Activated B cell treated with CpG ODN at 0.5 μM for 24 hours (primary cell): Measurements from ENCODE around the gene NIPBL. TPM values are rescaled to one million over a fixed set of nuclear protein-coding genes. Genes with fewer than 3 reads are reported as not detected.
"Not testable (repeated sequence)": the region's sequence is repeated elsewhere in the genome, so short reads cannot be mapped to it uniquely, and the experiment has no call there.

ENCODE experiments used
- ATAC-seq: fragments of 200-7000 bp; cut with Tn5 transposase; one replicate; pipeline ENCODE4 v1.10.0; 2021; ENCODE audit warnings: low read depth, mild to moderate bottlenecking, moderate library complexity
- CTCF ChIA-PET: fragments of 350-600 bp; sonication (Branson Sonifier 250); formaldehyde crosslinking; loops from one replicate; lab custom pipeline; 2021; ENCODE audit warnings: antibody characterized with exemption; lab: Charles Lee
- POLR2A ChIA-PET: fragments of 350-600 bp; sonication (Branson Sonifier 250); formaldehyde crosslinking; loops from one replicate; lab custom pipeline; 2021; ENCODE audit warnings: antibody characterized with exemption; lab: Charles Lee
- DNase-seq: peaks from one replicate; pipeline ENCODE4 v3.0.0; 2022
- H3K27ac Mint-ChIP-seq: one replicate; pipeline ENCODE4 v1.8.0; 2020; ENCODE audit warnings: mixed read lengths
- H3K27me3 Mint-ChIP-seq: one replicate; pipeline ENCODE4 v1.8.0; 2021; ENCODE audit warnings: mixed read lengths
- H3K36me3 Mint-ChIP-seq: one replicate; pipeline ENCODE4 v1.8.0; 2021; ENCODE audit warnings: low read depth, mixed read lengths
- H3K4me1 Mint-ChIP-seq: one replicate; pipeline ENCODE4 v1.8.0; 2021; ENCODE audit warnings: mixed read lengths
- H3K4me3 Mint-ChIP-seq: one replicate; pipeline ENCODE4 v1.8.0; 2020; ENCODE audit warnings: mild to moderate bottlenecking, mixed read lengths
- H3K9me3 Mint-ChIP-seq: one replicate; pipeline ENCODE4 v1.8.0; 2020; ENCODE audit warnings: mixed read lengths
- CTCF ChIP-seq: fragments of 200-600 bp; IDR thresholded peaks from one replicate; pipeline ENCODE4 v1.8.0; 2022; ENCODE audit warnings: antibody characterized with exemption, mild to moderate bottlenecking
- intact Hi-C: fragments of 100-400 bp; cut with micrococcal nuclease; formaldehyde crosslinking; loops from one replicate; pipeline ENCODE4 v1.15.1; 2024
- total RNA-seq: library from RNA; stranded (reverse); gene quantifications from 2 replicates; pipeline ENCODE4 v1.2.3, GENCODE V29; 2022

NIPBL gene
- total RNA-seq, 1 donor from 2014 or later, result 82.5 TPM

- ATAC-seq, result no peak
- Mint-ChIP-seq H3K36me3 (peaks cover 17% of the 10 kb centered on the region), H3K4me3 (no peak overlapping the region), H3K27ac (no peak overlapping the region), H3K27me3 (no peaks in the 10 kb centered on the region), H3K9me3 (peaks cover 1% of the 10 kb centered on the region), H3K4me1 (peaks cover 66% of the 10 kb centered on the region)
- ChIA-PET POLR2A (interaction anchor here (1.0 kb wide), 1 partner anchor 11 kb away, joined by 3 read pairs; no protein-coding TSS in a partner anchor), CTCF (interaction anchor here (0.6 kb wide), 1 partner anchor 665 kb away, joined by 3 read pairs; no protein-coding TSS in a partner anchor)
- intact Hi-C loops, result no loop called here
- no peak for TF ChIP-seq CTCF
- DNase-seq, result no peak
Measured at GRCh38 chr5:36894954-36895353, 18.4 kb downstream of the NIPBL start.

DNA sequence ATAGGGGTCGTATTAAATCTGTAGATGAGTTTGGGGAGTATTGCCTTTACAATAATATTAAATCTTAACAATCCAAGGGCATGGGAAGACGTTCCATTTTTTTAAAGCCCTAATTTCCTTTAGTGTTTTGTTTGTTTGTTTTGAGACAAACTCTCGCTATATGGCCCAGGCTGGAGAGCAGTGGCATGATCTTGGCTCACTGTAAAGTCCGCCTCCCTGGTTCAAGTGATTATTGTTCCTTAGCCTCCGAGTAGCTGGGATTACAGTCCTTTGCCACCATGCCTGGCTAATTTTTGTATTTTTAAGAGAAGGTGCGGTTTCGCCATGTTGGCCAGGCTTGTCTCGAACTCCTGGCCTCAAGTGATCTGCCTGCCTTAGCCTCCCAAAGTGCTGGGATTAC, 19.9 kb downstream of the NIPBL start:
- intact Hi-C loops, result no loop called here
- DNase-seq (no peak), ATAC-seq (no peak)
- H3K4me3 Mint-ChIP-seq, result no peak overlapping the region
- H3K27me3 Mint-ChIP-seq, result no peaks in the 10 kb centered on the region
- TF ChIP-seq CTCF, result no peak
- POLR2A ChIA-PET, result no interaction called here
- H3K4me1 Mint-ChIP-seq, result peaks cover 71% of the 10 kb centered on the region
- no peak overlapping the region for H3K27ac Mint-ChIP-seq
- CTCF ChIA-PET, result no interaction called here
- peaks cover 12% of the 10 kb centered on the region for H3K36me3 Mint-ChIP-seq
- peaks cover 1% of the 10 kb centered on the region for H3K9me3 Mint-ChIP-seq

GRCh38 chr5:36897616-36898015, 21.0 kb downstream of the NIPBL start:
- Mint-ChIP-seq H3K27ac (no peak overlapping the region), H3K36me3 (peaks cover 10% of the 10 kb centered on the region), H3K4me3 (no peak overlapping the region), H3K27me3 (no peaks in the 10 kb centered on the region), H3K9me3 (peaks cover 9% of the 10 kb centered on the region), H3K4me1 (peaks cover 80% of the 10 kb centered on the region)
- DNase-seq, result no peak
- ChIA-PET CTCF (no interaction called here), POLR2A (no interaction called here)
- intact Hi-C loops, result no loop called here
- no peak for TF ChIP-seq CTCF
- no peak for ATAC-seq

DNA sequence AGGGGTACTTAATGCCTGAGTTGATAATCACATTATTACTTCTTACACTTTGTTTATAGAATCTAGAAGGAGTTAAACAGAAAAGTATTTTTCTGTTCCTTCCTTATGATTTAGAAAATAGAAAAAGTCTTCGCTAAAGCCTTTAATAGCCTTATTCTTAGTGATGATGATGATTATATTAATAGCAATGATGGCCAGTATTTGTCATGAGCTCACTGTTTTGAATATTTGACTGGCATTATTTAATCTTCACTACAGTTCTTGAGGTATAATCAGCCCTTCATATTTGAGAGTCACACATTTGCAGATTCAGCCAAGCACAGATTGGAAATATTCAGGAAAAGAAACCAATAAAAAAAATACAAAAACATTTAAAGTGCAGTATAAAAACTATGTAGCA, 23.3 kb downstream of the NIPBL start:
- Mint-ChIP-seq H3K4me1 (peaks cover 86% of the 10 kb centered on the region), H3K9me3 (peaks cover 9% of the 10 kb centered on the region), H3K4me3 (no peak overlapping the region), H3K27ac (no peak overlapping the region), H3K27me3 (no peaks in the 10 kb centered on the region), H3K36me3 (peaks cover 9% of the 10 kb centered on the region)
- POLR2A ChIA-PET, result no interaction called here
- intact Hi-C loops, result no loop called here
- DNase-seq (no peak), ATAC-seq (no peak)
- no peak for TF ChIP-seq CTCF
- CTCF ChIA-PET, result no interaction called here

DNA sequence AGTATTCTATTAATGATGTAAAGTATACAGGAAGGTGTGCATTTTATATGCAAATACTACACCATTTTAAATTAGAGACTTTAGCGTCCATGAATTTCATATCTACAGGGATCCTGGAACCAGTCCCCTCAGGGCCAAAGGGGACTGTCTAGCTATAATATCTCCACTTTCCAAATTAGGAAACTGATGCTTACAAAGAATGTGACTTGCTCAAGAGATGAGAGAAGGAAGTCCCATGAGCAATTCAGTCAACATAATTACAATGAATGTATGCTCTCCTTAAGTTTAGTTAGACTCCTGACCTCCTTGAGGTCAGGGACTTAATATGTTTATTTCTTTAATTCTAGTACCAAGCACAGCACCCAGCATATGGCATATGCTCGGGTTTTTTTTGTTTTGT, 23.7 kb downstream of the NIPBL start:
- no peak for TF ChIP-seq CTCF
- peaks cover 86% of the 10 kb centered on the region for H3K4me1 Mint-ChIP-seq
- peaks cover 11% of the 10 kb centered on the region for H3K9me3 Mint-ChIP-seq
- intact Hi-C loops, result no loop called here
- H3K27me3 Mint-ChIP-seq, result no peaks in the 10 kb centered on the region
- peaks cover 8% of the 10 kb centered on the region for H3K36me3 Mint-ChIP-seq
- no peak overlapping the region for H3K4me3 Mint-ChIP-seq
- ChIA-PET POLR2A (no interaction called here), CTCF (no interaction called here)
- no peak overlapping the region for H3K27ac Mint-ChIP-seq
- DNase-seq, result no peak
- no peak for ATAC-seq

- intact Hi-C loops, H3K4me3 Mint-ChIP-seq: not testable (repeated sequence)
- H3K4me1 Mint-ChIP-seq, result peaks cover 79% of the 10 kb centered on the region
Measured at GRCh38 chr5:36901077-36901476, 24.5 kb downstream of the NIPBL start.

More at GRCh38 chr5:36901077-36901476, 24.5 kb downstream of the NIPBL start:
- H3K27me3 Mint-ChIP-seq, ATAC-seq, CTCF ChIA-PET, H3K27ac Mint-ChIP-seq, DNase-seq, H3K36me3 Mint-ChIP-seq: not testable (repeated sequence)
- POLR2A ChIA-PET, result interaction anchor here (0.6 kb wide), 1 partner anchor 25 kb away, joined by 4 read pairs; the partner anchor contains the start of gene NIPBL
- peaks cover 11% of the 10 kb centered on the region for H3K9me3 Mint-ChIP-seq
